ENCODE data around the gene ENO2. TPM values are rescaled to one million over a fixed set of nuclear protein-coding genes. Genes with fewer than 3 reads are reported as not detected.

Gene ENO2
- total and polyA plus RNA-seq, 2 donors (not counting 1 experiment from before 2014, with no cell fraction given) = 20.3 to 43.0 TPM

DNA sequence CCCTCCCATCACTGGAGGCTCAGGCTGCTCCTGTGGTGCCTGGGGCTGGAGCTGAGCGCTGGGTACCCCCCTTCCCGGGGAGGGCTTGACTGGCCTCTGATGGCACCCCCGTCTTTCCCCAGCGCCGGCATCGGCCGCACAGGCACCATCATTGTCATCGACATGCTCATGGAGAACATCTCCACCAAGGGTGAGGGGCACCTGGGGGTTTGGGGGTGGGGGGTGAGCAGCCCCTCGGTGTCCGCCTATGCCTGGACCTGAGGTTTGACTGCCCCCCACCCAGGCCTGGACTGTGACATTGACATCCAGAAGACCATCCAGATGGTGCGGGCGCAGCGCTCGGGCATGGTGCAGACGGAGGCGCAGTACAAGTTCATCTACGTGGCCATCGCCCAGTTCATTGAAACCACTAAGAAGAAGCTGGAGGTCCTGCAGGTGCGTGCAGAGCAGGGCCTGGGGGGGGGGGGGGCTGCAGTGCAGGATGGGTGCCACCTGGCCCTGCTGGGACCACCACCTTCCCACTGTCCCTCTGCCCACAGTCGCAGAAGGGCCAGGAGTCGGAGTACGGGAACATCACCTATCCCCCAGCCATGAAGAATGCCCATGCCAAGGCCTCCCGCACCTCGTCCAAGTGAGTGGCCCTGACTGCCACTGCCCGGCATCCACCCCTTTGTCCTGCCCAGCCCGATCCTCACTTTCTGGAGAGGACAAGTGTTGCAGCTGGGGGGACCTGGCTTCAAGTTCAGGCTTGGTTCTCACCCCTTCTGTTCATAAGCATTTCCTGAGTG, 45.6 kb downstream of the ENO2 start:
- H3K27ac ChIP-seq (ENCODE audit: insufficient read depth, low read length) = no peak overlapping the region

GRCh38 chr12:6960593-6961277, 46.4 kb downstream of the ENO2 start:
- DNase-seq (ENCODE audit: low read depth in 2 of 2) = peak; percentile 21 to 33
- no peak for TF ChIP-seq EZH2 (IDR thresholded peaks at IDR 0.05; ENCODE audit: low read length, missing control alignments)
- TF ChIP-seq, protein P1, sequence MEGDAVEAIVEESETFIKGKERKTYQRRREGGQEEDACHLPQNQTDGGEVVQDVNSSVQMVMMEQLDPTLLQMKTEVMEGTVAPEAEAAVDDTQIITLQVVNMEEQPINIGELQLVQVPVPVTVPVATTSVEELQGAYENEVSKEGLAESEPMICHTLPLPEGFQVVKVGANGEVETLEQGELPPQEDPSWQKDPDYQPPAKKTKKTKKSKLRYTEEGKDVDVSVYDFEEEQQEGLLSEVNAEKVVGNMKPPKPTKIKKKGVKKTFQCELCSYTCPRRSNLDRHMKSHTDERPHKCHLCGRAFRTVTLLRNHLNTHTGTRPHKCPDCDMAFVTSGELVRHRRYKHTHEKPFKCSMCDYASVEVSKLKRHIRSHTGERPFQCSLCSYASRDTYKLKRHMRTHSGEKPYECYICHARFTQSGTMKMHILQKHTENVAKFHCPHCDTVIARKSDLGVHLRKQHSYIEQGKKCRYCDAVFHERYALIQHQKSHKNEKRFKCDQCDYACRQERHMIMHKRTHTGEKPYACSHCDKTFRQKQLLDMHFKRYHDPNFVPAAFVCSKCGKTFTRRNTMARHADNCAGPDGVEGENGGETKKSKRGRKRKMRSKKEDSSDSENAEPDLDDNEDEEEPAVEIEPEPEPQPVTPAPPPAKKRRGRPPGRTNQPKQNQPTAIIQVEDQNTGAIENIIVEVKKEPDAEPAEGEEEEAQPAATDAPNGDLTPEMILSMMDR (conservative IDR thresholded peaks at IDR 0.05 in 1 of 2, IDR thresholded peaks at IDR 0.05 in 1 of 2; ENCODE audit: low read depth in 1 of 2, low read length in 2 of 2) = peak in 1 of 2 donors; percentile 27
- no peaks in the 10 kb centered on the region for H3K36me3 ChIP-seq (ENCODE audit: control insufficient read depth, insufficient read depth, low read length)
- peaks cover 4% of the 10 kb centered on the region for H3K4me1 ChIP-seq (ENCODE audit: control insufficient read depth, extremely low read depth, insufficient read depth, low read length)
- H3K9me3 ChIP-seq (ENCODE audit: control insufficient read depth, insufficient read depth, low read depth, low read length) = no peaks in the 10 kb centered on the region
- no peaks in the 10 kb centered on the region for H4K20me1 ChIP-seq (ENCODE audit: control insufficient read depth, extremely low read depth, insufficient read depth, low read length)
- no peaks in the 10 kb centered on the region for H3K79me2 ChIP-seq (ENCODE audit: control insufficient read depth, insufficient read depth, low read length)
- no peak overlapping the region for H3K9ac ChIP-seq (ENCODE audit: insufficient read depth, low read length)
- H2AFZ ChIP-seq (ENCODE audit: low read length) = no peak overlapping the region
- no peak overlapping the region for H3K4me3 ChIP-seq (replicated peaks in 1 of 4; ENCODE audit: control extremely low read depth in 1 of 4, insufficient read depth in 1 of 4, low read depth in 3 of 4, low read length in 4 of 4)
- no peaks in the 10 kb centered on the region for H3K27me3 ChIP-seq (ENCODE audit: control insufficient read depth, insufficient read depth, low read length)
- no peak overlapping the region for H3K4me2 ChIP-seq (ENCODE audit: extremely low read depth, insufficient read depth, low read length)
- H3K27ac ChIP-seq (ENCODE audit: insufficient read depth, low read length) = no peak overlapping the region

More for the DNA sequence above, 45.6 kb downstream of the ENO2 start:
- Histone ChIP-seq H3K36me3 (ENCODE audit: control insufficient read depth, insufficient read depth, low read length) (no peaks in the 10 kb centered on the region), H3K9me3 (ENCODE audit: control insufficient read depth, insufficient read depth, low read depth, low read length) (no peaks in the 10 kb centered on the region), H3K27me3 (ENCODE audit: control insufficient read depth, insufficient read depth, low read length) (no peaks in the 10 kb centered on the region), H3K4me3 (replicated peaks in 1 of 4; ENCODE audit: control extremely low read depth in 1 of 4, insufficient read depth in 1 of 4, low read depth in 3 of 4, low read length in 4 of 4) (no peak overlapping the region), H3K4me1 (ENCODE audit: control insufficient read depth, extremely low read depth, insufficient read depth, low read length) (peaks cover 4% of the 10 kb centered on the region), H3K79me2 (ENCODE audit: control insufficient read depth, insufficient read depth, low read length) (no peaks in the 10 kb centered on the region), H2AFZ (ENCODE audit: low read length) (no peak overlapping the region), H3K4me2 (ENCODE audit: extremely low read depth, insufficient read depth, low read length) (no peak overlapping the region), H4K20me1 (ENCODE audit: control insufficient read depth, extremely low read depth, insufficient read depth, low read length) (no peaks in the 10 kb centered on the region), H3K9ac (ENCODE audit: insufficient read depth, low read length) (no peak overlapping the region)
- DNase-seq (ENCODE audit: low read depth in 2 of 2) = no peak
- TF ChIP-seq, protein P1 (conservative IDR thresholded peaks at IDR 0.05 in 1 of 2, IDR thresholded peaks at IDR 0.05 in 1 of 2; ENCODE audit: low read depth in 1 of 2, low read length in 2 of 2) = no peak
- TF ChIP-seq EZH2 (IDR thresholded peaks at IDR 0.05; ENCODE audit: low read length, missing control alignments) = no peak

GRCh38 chr12:6961278-6961694, 46.9 kb downstream of the ENO2 start:
- Histone ChIP-seq H3K4me2 (ENCODE audit: extremely low read depth, insufficient read depth, low read length) (no peak overlapping the region), H3K36me3 (ENCODE audit: control insufficient read depth, insufficient read depth, low read length) (peaks cover 4% of the 10 kb centered on the region), H3K4me3 (replicated peaks in 1 of 4; ENCODE audit: control extremely low read depth in 1 of 4, insufficient read depth in 1 of 4, low read depth in 3 of 4, low read length in 4 of 4) (no peak overlapping the region), H4K20me1 (ENCODE audit: control insufficient read depth, extremely low read depth, insufficient read depth, low read length) (no peaks in the 10 kb centered on the region), H3K27ac (ENCODE audit: insufficient read depth, low read length) (no peak overlapping the region), H3K27me3 (ENCODE audit: control insufficient read depth, insufficient read depth, low read length) (no peaks in the 10 kb centered on the region), H3K4me1 (ENCODE audit: control insufficient read depth, extremely low read depth, insufficient read depth, low read length) (peaks cover 4% of the 10 kb centered on the region), H3K9ac (ENCODE audit: insufficient read depth, low read length) (no peak overlapping the region), H3K9me3 (ENCODE audit: control insufficient read depth, insufficient read depth, low read depth, low read length) (no peaks in the 10 kb centered on the region), H2AFZ (ENCODE audit: low read length) (peak overlapping the region; percentile 29), H3K79me2 (ENCODE audit: control insufficient read depth, insufficient read depth, low read length) (no peaks in the 10 kb centered on the region)
- peak in 1 of 2 donors; percentile 61 for DNase-seq (ENCODE audit: low read depth in 2 of 2)
- TF ChIP-seq EZH2 (IDR thresholded peaks at IDR 0.05; ENCODE audit: low read length, missing control alignments) = no peak
- TF ChIP-seq, protein P1 (conservative IDR thresholded peaks at IDR 0.05 in 1 of 2, IDR thresholded peaks at IDR 0.05 in 1 of 2; ENCODE audit: low read depth in 1 of 2, low read length in 2 of 2) = no peak

Data from fibroblast of lung (primary cell).